Left lung (tissue), 10 donors: ENCODE measurements around the gene CD7. TPM values are rescaled to one million over a fixed set of nuclear protein-coding genes. Genes with fewer than 3 reads are reported as not detected.

ENCODE experiments used
- ATAC-seq: fragments of 200-7000 bp; cut with Tn5 transposase; one replicate; pipeline ENCODE4 v1.9.1; 2020; ENCODE audit warnings: moderate library complexity
- DNase-seq, 4 donors: peaks; one replicate each; pipeline ENCODE4 v3.0.0-alpha.2; 2013 to 2020
- H3K27ac ChIP-seq, 2 donors: fragments of 200-600 bp; sonication (generic) in 1 of 2; one replicate each; pipeline versions ENCODE4 v1.5.0 to v1.8.0; 2020 to 2021
- H3K27me3 ChIP-seq, 2 donors: fragments of 200-600 bp; sonication (generic) in 1 of 2; one replicate each; pipeline versions ENCODE4 v1.5.0 to v1.8.0; 2020 to 2021
- H3K36me3 ChIP-seq, 2 donors: fragments of 200-600 bp; sonication (generic) in 1 of 2; one replicate each; pipeline versions ENCODE4 v1.5.0 to v1.8.0; 2020 to 2021
- H3K4me1 ChIP-seq, 2 donors: fragments of 200-600 bp; one replicate each; pipeline ENCODE4 v1.8.0; 2021
- H3K4me3 ChIP-seq, 2 donors: fragments of 200-600 bp; sonication (generic) in 1 of 2; one replicate each; pipeline versions ENCODE4 v1.5.0 to v1.8.0; 2020 to 2021; ENCODE audit warnings: mild to moderate bottlenecking in 1 of 2
- H3K9me3 ChIP-seq, 2 donors: fragments of 200-600 bp; sonication (generic) in 1 of 2; one replicate each; pipeline versions ENCODE4 v1.5.0 to v1.8.0; 2020 to 2021
- intact Hi-C, 2 donors: fragments of 100-400 bp; cut with DNase I; formaldehyde crosslinking; loops; one replicate each; pipeline versions ENCODE4 v1.11.2 to v1.14.2; 2022
- polyA plus RNA-seq, 6 donors: library from polyadenylated mRNA; unstranded; fragments of 120-200 nt; gene quantifications; one replicate each; pipeline ENCODE4 v1.2.1, GENCODE V29; 2013; ENCODE audit not compliant: insufficient read length in 6 of 6
- total RNA-seq, 2 donors: library from RNA; stranded (reverse); fragmentation: NEBNext Ultra II Directional; extraction: Animal tissue kit (Norgen Biotek cat#: 25700); gene quantifications; one replicate each; pipeline ENCODE4 v1.2.1, GENCODE V29; 2021
- TF ChIP-seq, protein P1 (sequence below), 2 donors: fragments of 200-600 bp; sonication (generic) in 1 of 2; IDR thresholded peaks; one replicate each; pipeline versions ENCODE4 v1.5.0 to v1.8.0; 2021; ENCODE audit warnings: antibody characterized with exemption in 2 of 2
- donor health status: DM: no; HTN: yes; CAD: no.
- donor health status: DM: no; HTN: no; CAD: no.

CD7 gene
- total and polyA plus RNA-seq, 8 donors = 1.1 to 6.6 (median 1.7) TPM

DNA sequence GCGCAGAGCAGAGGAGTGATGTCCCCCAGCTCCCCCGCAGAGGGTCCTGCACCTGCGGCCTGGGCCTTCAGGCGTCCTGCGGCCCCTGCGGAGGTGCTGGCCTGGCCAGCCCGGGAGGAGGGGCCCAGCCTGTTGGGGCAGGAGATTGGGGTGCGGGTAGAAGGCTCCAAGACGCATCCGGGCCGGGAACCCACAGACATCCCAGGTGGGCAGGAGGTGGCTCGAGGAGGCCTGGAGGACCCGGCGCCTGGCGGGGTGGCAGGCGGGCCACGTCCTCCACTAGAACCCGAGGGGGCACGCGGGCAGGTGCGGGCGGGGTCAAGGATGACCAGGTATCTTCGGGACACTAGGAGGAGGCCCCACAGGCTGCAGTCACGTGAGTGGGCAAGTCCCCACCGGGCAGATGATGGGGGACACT, 16.8 kb upstream of the CD7 start:
- TF ChIP-seq, protein P1, sequence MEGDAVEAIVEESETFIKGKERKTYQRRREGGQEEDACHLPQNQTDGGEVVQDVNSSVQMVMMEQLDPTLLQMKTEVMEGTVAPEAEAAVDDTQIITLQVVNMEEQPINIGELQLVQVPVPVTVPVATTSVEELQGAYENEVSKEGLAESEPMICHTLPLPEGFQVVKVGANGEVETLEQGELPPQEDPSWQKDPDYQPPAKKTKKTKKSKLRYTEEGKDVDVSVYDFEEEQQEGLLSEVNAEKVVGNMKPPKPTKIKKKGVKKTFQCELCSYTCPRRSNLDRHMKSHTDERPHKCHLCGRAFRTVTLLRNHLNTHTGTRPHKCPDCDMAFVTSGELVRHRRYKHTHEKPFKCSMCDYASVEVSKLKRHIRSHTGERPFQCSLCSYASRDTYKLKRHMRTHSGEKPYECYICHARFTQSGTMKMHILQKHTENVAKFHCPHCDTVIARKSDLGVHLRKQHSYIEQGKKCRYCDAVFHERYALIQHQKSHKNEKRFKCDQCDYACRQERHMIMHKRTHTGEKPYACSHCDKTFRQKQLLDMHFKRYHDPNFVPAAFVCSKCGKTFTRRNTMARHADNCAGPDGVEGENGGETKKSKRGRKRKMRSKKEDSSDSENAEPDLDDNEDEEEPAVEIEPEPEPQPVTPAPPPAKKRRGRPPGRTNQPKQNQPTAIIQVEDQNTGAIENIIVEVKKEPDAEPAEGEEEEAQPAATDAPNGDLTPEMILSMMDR (IDR thresholded peaks at IDR 0.05) = no peak
- Histone ChIP-seq H3K36me3 (no peaks in the 10 kb centered on the region), H3K27ac (peak overlapping the region in 1 of 2 donors; percentile 84), H3K27me3 (peaks cover 0 to 18% of the 10 kb centered on the region in 2 donors), H3K4me1 (peaks cover 22 to 59% of the 10 kb centered on the region in 2 donors), H3K4me3 (peak overlapping the region; percentile 37 to 75), H3K9me3 (no peaks in the 10 kb centered on the region)
- DNase-seq (peak in 1 of 4 donors; percentile 79), ATAC-seq (no peak)
- intact Hi-C loops = no loop called here

DNA sequence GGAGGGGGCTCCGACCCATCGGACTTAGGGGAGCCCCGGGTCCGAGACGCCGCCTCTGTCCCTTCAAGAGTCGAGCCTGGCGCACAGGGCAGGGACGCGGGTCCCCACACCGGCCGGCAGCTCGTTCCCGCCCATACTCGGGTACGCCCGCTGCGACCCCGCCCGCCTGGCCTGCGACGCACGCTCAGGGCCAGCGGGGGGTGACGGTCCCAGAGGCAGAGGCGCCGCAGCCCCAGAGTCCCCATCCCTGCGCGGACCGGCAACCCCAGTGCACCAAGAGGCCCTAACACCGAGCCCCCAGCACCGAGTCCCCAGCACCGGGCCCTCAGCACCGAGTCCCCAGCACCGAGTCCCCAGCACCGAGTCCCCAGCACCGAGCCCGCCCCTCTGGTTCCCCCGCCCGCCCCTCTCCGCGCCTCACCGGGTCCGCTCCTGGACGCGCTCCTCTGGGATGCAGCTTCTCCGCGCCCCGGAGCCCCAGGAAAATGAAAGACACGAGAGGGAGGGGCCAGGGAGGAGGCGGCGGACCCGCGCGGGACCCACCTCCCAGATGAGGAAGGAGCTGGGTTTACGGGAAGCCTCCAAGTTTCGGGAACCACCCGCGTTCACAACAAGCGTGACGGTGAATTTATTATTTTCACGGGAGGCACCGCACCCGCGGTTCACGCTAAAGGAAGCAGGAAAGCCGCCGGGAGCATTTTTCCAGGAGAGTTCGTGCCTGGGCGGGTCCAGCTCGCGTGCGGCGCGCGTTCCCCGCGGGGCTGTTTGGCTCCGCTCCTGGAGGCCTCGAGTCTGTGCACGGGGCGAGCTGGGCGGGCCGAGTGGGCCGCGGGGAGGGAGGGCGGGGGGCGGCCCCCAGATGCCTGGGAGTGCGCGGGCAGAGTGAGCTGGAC, 16.1 kb upstream of the CD7 start, which contains the start of gene SECTM1:
Gene SECTM1, minus strand, starts transcription at position 488 of the 893 bp plus-strand sequence. CDS start 6,526 bp downstream, outside the sequence.
- intact Hi-C loops = no loop called here
- no peaks in the 10 kb centered on the region for H3K9me3 ChIP-seq
- peak in 2 of 4 donors; percentile 66 to 90 for DNase-seq

DNA sequence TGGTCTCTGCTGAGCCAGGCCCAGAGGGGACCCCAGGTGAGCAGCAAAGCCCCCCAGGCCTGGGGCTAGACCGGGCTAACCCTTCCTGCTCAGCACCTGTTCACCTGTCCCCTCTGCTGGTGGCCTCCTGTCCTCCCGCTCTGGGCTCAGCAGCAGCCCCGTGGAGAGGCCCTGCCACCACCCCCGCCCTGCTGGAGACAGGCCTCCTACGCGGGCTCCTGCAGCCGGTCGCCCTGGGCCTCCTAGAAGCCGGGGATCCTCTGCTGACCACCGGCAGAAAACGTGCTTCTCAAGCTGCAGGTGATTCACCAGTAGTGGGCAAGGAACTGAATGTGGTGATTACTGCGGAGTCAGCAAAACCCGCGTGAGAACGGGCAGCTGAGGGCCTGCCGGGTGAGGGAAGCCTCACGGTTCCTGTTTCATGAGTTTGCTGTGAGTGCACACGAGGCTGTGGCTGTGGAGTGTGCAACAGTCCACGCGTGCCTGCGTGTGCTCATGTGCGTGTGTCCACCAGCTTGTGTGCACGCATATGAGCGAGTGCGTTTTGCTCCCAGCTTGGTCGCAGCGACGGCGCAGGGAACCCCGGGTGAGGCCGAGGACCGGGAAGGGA, 15.4 kb upstream of the CD7 start:
- H3K27ac ChIP-seq = peak overlapping the region in 1 of 2 donors; percentile 84
- intact Hi-C loops = no loop called here
- peaks cover 22 to 56% of the 10 kb centered on the region in 2 donors for H3K4me1 ChIP-seq

More for the DNA sequence above, 16.1 kb upstream of the CD7 start, which contains the start of gene SECTM1:
- H3K27ac ChIP-seq = peak within 1 kb of the TSS in 1 of 2 donors; percentile 84
- TF ChIP-seq, protein P1 (IDR thresholded peaks at IDR 0.05) = no peak
- peaks cover 0 to 18% of the 10 kb centered on the region in 2 donors for H3K27me3 ChIP-seq
- H3K4me1 ChIP-seq = peaks cover 22 to 56% of the 10 kb centered on the region in 2 donors
- peak; percentile 48 for ATAC-seq
- no peaks in the 10 kb centered on the region for H3K36me3 ChIP-seq
- H3K4me3 ChIP-seq = peak within 1 kb of the TSS; percentile 37 to 75

DNA sequence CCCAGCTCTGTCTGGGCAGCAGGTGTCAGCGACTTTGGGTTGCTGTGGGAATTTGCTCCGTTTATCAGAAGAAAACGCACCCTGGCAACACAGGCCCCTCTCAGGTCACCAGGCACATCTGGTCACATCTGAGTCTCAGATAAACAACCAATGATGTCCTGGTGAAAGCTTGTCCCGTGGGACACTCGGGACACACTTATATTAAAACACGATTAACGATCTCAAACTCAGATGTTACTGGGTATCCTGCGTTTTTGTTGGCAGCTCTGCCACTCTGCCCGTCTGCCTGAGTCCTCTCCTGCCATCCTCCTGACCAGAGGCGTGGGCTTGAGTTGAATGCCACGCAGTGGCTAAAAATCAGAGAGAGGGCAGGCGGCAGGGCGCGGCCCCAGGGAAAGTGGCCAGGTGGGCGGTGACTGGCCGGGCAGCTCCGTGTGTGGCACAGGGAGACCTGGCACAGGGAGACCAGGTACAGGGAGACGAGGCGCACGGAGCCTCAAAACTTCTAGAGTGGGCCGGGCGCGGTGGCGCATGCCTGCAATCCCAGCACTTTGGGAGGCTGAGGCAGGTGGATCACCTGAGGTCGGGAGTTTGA, 14.0 kb upstream of the CD7 start:
- TF ChIP-seq, protein P1 (IDR thresholded peaks at IDR 0.05) = no peak
- DNase-seq = peak in 1 of 4 donors; percentile 75
- no peak overlapping the region for H3K27ac ChIP-seq
- peaks cover 22 to 55% of the 10 kb centered on the region in 2 donors for H3K4me1 ChIP-seq
- H3K9me3 ChIP-seq = no peaks in the 10 kb centered on the region
- intact Hi-C loops = no loop called here
- H3K27me3 ChIP-seq = peaks cover 0 to 18% of the 10 kb centered on the region in 2 donors
- ATAC-seq = no peak
- H3K4me3 ChIP-seq = no peak overlapping the region
- H3K36me3 ChIP-seq = peaks cover 0 to 6% of the 10 kb centered on the region in 2 donors

More for the DNA sequence above, 15.4 kb upstream of the CD7 start:
- peaks cover 0 to 6% of the 10 kb centered on the region in 2 donors for H3K36me3 ChIP-seq
- ATAC-seq = peak; percentile 54
- peak overlapping the region; percentile 37 to 75 for H3K4me3 ChIP-seq
- H3K9me3 ChIP-seq = no peaks in the 10 kb centered on the region
- peak in 2 of 4 donors; percentile 83 to 88 for DNase-seq
- TF ChIP-seq, protein P1 (IDR thresholded peaks at IDR 0.05) = no peak
- H3K27me3 ChIP-seq = peaks cover 0 to 18% of the 10 kb centered on the region in 2 donors
